Measurements from ENCODE around the gene COX19.

Gene COX19

GRCh38 chr7:974820-975681 is at the start of gene COX19:
Gene COX19 (minus strand): TSS chr7:975549. CDS start chr7:975509, 40 bp downstream.
- in situ Hi-C loops (cut with MboI; ENCODE audit: low sequenced_read_pairs): no loop called here

DNA sequence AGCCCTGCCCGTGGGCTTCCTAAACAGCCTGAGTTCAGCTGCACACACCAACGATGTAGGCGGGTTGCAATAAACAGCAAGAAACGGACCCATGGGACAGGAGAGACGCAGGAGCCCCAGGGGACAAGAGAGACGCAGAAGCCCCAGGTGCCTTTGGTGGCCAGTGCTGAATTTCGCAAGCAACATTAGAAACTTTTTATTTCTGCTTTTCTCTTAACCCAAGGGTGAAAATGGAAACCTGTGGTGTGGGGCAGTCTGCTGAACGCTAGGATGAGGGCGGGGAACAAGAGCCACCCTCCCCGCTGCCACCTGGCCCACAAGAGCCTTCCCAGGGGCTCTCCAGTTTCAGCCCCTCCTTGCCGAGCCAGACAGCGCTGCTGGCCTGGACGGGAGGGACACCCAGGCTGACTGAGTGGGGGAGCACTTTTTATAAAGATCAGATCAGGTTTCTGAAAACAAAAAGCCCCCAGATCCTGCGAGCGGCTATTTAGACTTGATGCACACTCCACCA is 49.0 kb upstream of the COX19 start:
- in situ Hi-C loops (cut with MboI; ENCODE audit: low sequenced_read_pairs): no loop called here

DNA sequence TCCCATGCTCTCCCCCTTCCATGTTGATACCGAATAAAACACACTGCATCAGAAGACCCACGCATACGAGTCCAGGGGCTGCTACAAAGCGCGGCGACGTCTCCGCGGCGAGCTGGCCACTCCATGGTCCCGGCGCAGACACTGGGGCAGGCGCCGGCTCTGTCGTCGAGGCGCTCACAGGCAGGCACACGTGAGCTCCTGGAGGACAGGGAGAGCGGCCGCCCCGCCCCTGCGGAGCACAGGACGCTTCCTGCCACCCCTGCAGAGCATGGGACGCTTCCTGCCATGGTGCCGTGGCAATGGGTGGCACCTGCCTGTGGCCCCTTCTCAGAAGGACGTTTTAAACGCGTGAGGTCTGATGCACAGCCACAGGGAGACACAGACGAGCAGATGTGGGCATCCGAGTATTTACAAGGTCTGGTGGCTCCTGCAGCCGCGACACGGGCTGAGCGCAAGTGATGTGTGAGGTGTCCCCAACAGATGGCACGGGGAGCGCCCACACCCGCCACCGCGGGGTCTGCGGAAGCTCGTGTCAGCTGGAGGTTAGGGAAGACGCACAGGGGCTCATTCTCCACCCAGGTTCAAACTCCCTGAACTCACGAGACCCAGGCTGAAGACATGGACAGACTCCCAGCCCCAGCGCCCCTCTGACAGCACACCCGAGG is 47.6 kb upstream of the COX19 start:
- in situ Hi-C loops (cut with MboI; ENCODE audit: low sequenced_read_pairs): no loop called here

GRCh38 chr7:1022356-1022755 is 47.0 kb upstream of the COX19 start:
- in situ Hi-C loops (cut with MboI; ENCODE audit: low sequenced_read_pairs): no loop called here

DNA sequence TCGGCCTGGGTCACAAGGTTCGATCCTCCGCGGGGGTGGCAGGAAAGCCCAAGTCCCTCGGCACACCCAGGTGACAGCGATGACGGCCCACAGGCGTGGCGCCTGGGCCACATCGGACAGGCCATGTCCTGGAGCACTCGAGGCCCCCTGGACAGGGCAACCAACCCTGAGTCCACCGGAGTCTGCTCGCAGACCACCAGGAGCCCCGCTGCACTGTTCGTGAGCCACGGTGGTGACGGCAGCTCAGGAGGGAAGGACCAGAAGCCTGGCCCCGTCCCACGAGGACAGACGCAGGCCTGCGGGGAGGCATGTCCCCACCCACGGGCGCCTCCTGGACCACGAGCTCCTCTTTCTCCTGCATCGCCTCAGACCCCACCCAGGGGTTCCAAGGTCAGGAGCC is 46.6 kb upstream of the COX19 start:
- in situ Hi-C loops (cut with MboI; ENCODE audit: low sequenced_read_pairs): no loop called here

DNA sequence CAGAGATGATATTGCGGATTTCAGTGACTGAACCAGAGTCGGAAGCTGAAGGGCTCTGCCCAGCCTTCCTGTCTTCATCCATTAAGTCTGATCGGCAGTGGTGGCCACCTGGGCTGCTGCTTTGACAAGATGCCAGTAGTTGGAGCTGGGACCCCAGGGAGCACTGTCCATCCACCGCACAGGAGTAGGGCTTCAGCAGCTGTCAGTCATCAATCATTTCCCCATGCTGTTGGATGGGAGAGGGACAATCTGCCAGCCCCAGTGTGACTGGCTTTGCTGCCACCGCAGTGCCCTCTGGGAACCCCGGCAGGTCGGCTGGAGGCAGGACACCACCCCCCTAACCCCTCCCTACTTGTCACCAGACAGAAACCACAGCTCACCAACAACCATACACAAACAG is 46.0 kb upstream of the COX19 start:
- in situ Hi-C loops (cut with MboI; ENCODE audit: low sequenced_read_pairs): no loop called here

- in situ Hi-C loops (cut with MboI; ENCODE audit: low sequenced_read_pairs): no loop called here
Observed at GRCh38 chr7:1020849-1021251, 45.5 kb upstream of the COX19 start.

- in situ Hi-C loops (cut with MboI; ENCODE audit: low sequenced_read_pairs): no loop called here
Observed at GRCh38 chr7:1019789-1020610, 44.7 kb upstream of the COX19 start.

DNA sequence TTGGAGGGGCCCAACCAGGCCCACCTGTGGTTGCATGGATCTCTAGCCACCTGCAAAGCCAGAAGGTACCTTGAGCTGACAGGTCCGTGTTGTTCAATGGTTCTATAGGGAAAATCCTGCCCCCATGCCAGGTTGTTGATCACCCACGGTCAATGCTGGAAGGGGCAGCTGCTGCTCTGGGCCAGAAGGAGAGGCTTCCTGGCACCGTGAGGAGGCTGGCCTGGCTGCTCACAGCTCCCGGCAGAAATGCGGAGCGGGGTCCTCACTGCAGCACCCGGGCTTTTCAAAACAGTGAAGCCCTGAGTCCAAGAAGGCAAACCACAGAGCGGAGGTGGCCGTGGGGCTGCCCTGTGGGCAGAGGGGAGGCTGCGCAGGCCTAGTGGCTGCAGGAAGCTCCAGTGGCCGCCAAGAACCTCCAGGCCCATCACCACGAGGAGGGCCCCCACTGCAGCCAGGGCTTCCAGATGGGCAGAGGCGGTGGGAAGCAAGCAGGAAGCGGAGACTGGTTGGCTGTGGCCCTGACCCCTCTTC is 44.0 kb upstream of the COX19 start:
- in situ Hi-C loops (cut with MboI; ENCODE audit: low sequenced_read_pairs): no loop called here

GRCh38 chr7:1018334-1018695 is 43.0 kb upstream of the COX19 start:
- in situ Hi-C loops (cut with MboI; ENCODE audit: low sequenced_read_pairs): no loop called here

GRCh38 chr7:1017586-1018333 is 42.4 kb upstream of the COX19 start:
- in situ Hi-C loops (cut with MboI; ENCODE audit: low sequenced_read_pairs): no loop called here

DNA sequence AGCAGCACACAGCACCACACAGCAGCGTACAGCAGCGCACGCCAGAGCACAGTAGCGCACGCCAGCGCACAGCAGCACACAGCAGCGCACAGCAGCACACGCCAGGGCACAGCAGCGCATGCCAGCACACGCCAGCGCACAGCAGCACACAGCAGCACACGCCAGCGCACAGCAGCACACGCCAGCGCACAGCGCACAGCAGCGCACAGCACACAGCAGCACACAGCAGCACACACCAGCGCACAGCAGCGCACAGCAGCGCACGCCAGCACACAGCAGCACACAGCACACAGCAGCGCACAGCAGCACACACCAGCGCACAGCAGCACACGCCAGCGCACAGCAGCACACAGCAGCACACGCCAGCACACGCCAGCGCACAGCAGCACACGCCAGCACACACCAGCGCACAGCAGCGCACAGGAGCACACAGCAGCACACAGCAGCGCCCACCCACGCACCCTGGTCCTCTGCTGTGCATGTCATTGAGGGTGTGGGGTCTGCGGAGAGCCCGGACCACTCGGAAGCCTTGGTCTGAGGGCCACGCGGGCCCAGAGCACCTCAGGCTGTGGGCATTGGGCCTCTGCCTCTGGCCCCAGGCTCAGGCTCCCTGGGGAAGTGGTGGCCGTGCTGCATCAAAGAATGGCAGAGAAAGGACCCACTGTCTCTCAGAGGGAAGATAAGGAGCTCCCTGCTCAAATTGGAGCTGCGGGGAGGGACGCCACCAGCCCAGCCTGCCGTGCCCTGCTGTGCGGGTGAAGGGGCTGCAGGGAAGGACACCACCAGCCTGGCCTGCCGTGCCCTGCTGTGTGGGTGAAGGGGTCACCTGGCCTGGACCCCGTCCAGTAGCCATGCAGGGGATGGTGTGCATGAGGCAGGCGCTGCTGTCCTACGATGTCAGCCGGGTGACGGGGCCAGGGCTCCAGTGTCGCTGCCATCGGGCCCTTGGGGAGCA is 41.5 kb upstream of the COX19 start:
- in situ Hi-C loops (cut with MboI; ENCODE audit: low sequenced_read_pairs): no loop called here

GRCh38 chr7:1015196-1016121 is 40.1 kb upstream of the COX19 start:
- in situ Hi-C loops (cut with MboI; ENCODE audit: low sequenced_read_pairs): no loop called here

GRCh38 chr7:1014681-1015080 is 39.3 kb upstream of the COX19 start:
- in situ Hi-C loops (cut with MboI; ENCODE audit: low sequenced_read_pairs): no loop called here

GRCh38 chr7:1013581-1013980 is 38.2 kb upstream of the COX19 start:
- in situ Hi-C loops (cut with MboI; ENCODE audit: low sequenced_read_pairs): no loop called here

- in situ Hi-C loops (cut with MboI; ENCODE audit: low sequenced_read_pairs): no loop called here
Observed at GRCh38 chr7:1012716-1013095, 37.4 kb upstream of the COX19 start.

GRCh38 chr7:1012004-1012715 is 36.8 kb upstream of the COX19 start:
- in situ Hi-C loops (cut with MboI; ENCODE audit: low sequenced_read_pairs): no loop called here

All from HL-60/S4 (cell line).